H9 (cell line): ENCODE measurements around the gene BCAS3. TPM values are rescaled to one million over a fixed set of nuclear protein-coding genes. Genes with fewer than 3 reads are reported as not detected.

Experiments used
- DNase-seq: peaks from one replicate; pipeline ENCODE4 v3.0.0-alpha.2; 2017
- H2AFZ ChIP-seq: one replicate; pipeline ENCODE4 v1.6.1; 2013; ENCODE audit warnings: mild to moderate bottlenecking, low read length, control low read depth, moderate library complexity
- H2AK5ac ChIP-seq: 2 replicates; pipeline ENCODE4 v1.6.1; 2013; ENCODE audit warnings: low read length, control low read depth, mixed read lengths; ENCODE audit not compliant: insufficient read length
- H2BK120ac ChIP-seq: one replicate; pipeline ENCODE4 v1.6.1; 2013; ENCODE audit warnings: low read depth, mild to moderate bottlenecking, low read length, control low read depth, inconsistent platforms; ENCODE audit not compliant: poor library complexity, severe bottlenecking
- H2BK12ac ChIP-seq: 2 replicates; pipeline ENCODE4 v1.6.1; 2013; ENCODE audit warnings: low read length, control low read depth, mixed read lengths, low read depth; ENCODE audit not compliant: insufficient read length
- H2BK15ac ChIP-seq: 2 replicates; pipeline ENCODE4 v1.6.1; 2013; ENCODE audit warnings: low read depth, low read length, control low read depth
- H2BK20ac ChIP-seq: one replicate; pipeline ENCODE4 v1.6.1; 2013; ENCODE audit warnings: low read depth, mild to moderate bottlenecking, low read length, control low read depth, inconsistent platforms; ENCODE audit not compliant: poor library complexity, severe bottlenecking
- H2BK5ac ChIP-seq: 2 replicates; pipeline ENCODE4 v1.6.1; 2013; ENCODE audit warnings: low read length, control low read depth, mixed read lengths; ENCODE audit not compliant: insufficient read length
- H3K14ac ChIP-seq: 2 replicates; pipeline ENCODE4 v1.6.1; 2013; ENCODE audit warnings: low read length, control low read depth; ENCODE audit not compliant: insufficient read depth
- H3K18ac ChIP-seq: 2 replicates; pipeline ENCODE4 v1.6.1; 2013; ENCODE audit warnings: low read depth, mild to moderate bottlenecking, mixed read lengths, low read length, control low read depth; ENCODE audit not compliant: insufficient read length
- H3K23ac ChIP-seq: 2 replicates; pipeline ENCODE4 v1.6.1; 2013; ENCODE audit warnings: low read length, control low read depth, mixed read lengths, low read depth; ENCODE audit not compliant: insufficient read length
- H3K23me2 ChIP-seq: 2 replicates; pipeline ENCODE4 v1.6.1; 2013; ENCODE audit warnings: low read depth, mild to moderate bottlenecking, mixed read lengths, low read length, control low read depth; ENCODE audit not compliant: insufficient read length, poor library complexity, severe bottlenecking
- H3K27ac ChIP-seq: 2 replicates; pipeline ENCODE4 v1.5.1; 2013; ENCODE audit warnings: low read length, control low read depth, mixed read lengths, low read depth; ENCODE audit not compliant: insufficient read length
- H3K27me3 ChIP-seq: 2 replicates; pipeline ENCODE4 v1.6.1; 2013; ENCODE audit warnings: low read length, control low read depth, inconsistent platforms; ENCODE audit not compliant: insufficient read depth
- H3K4ac ChIP-seq: 2 replicates; pipeline ENCODE4 v1.6.1; 2013; ENCODE audit warnings: low read depth, mild to moderate bottlenecking, control low read depth, inconsistent platforms, low read length, moderate library complexity
- H3K4me1 ChIP-seq: 2 replicates; pipeline ENCODE4 v1.6.1; 2013; ENCODE audit warnings: low read length, control low read depth, inconsistent platforms; ENCODE audit not compliant: insufficient read depth
- H3K4me2 ChIP-seq: 2 replicates; pipeline ENCODE4 v1.6.1; 2013; ENCODE audit warnings: low read length, control low read depth, mixed read lengths; ENCODE audit not compliant: insufficient read length, insufficient read depth
- H3K56ac ChIP-seq: 2 replicates; pipeline ENCODE4 v1.6.1; 2013; ENCODE audit warnings: low read depth, mild to moderate bottlenecking, mixed read lengths, low read length, control low read depth; ENCODE audit not compliant: insufficient read length
- H3K79me1 ChIP-seq: 2 replicates; pipeline ENCODE4 v1.6.1; 2013; ENCODE audit warnings: low read depth, mild to moderate bottlenecking, moderate library complexity, low read length, control low read depth, inconsistent platforms; ENCODE audit not compliant: insufficient read depth, poor library complexity, severe bottlenecking
- H3K79me2 ChIP-seq: 2 replicates; pipeline ENCODE4 v1.6.1; 2013; ENCODE audit warnings: low read length, control low read depth, inconsistent platforms; ENCODE audit not compliant: insufficient read depth
- H3K9ac ChIP-seq: 2 replicates; pipeline ENCODE4 v1.6.1; 2013; ENCODE audit warnings: low read length, control low read depth, mixed read lengths; ENCODE audit not compliant: insufficient read length; ENCODE audit errors: extremely low read depth
- H3K9me3 ChIP-seq: one replicate; pipeline ENCODE4 v1.6.1; 2013; ENCODE audit warnings: low read depth, low read length, inconsistent platforms; ENCODE audit not compliant: control insufficient read depth
- H3T11ph ChIP-seq: one replicate; pipeline ENCODE4 v1.6.1; 2013; ENCODE audit warnings: mild to moderate bottlenecking, low read length, control low read depth, inconsistent platforms
- H4K20me1 ChIP-seq: one replicate; pipeline ENCODE4 v1.6.1; 2013; ENCODE audit not compliant: control insufficient read depth, insufficient read length, insufficient read depth
- H4K5ac ChIP-seq: 2 replicates; pipeline ENCODE4 v1.6.1; 2013; ENCODE audit warnings: low read depth, mild to moderate bottlenecking, mixed read lengths, low read length, control low read depth; ENCODE audit not compliant: insufficient read length
- H4K8ac ChIP-seq: replicated peaks from 2 replicates; pipeline ENCODE4 v1.6.1; 2013; ENCODE audit warnings: low read length, control low read depth, mixed read lengths, low read depth; ENCODE audit not compliant: insufficient read length
- H4K91ac ChIP-seq: 2 replicates; pipeline ENCODE4 v1.6.1; 2013; ENCODE audit warnings: low read depth, mild to moderate bottlenecking, moderate library complexity, mixed read lengths, low read length, control low read depth; ENCODE audit not compliant: insufficient read length
- H3K27ac Mint-ChIP-seq, 3 experiments: 2 replicates in 2 of 3; 3 replicates in 1 of 3; pipeline ENCODE4 v1.8.0; 2020 to 2021; ENCODE audit warnings: mixed read lengths in 3 of 3, mild to moderate bottlenecking in 1 of 3, moderate library complexity in 1 of 3
- H3K27me3 Mint-ChIP-seq: 2 replicates; pipeline ENCODE4 v1.8.0; 2021; ENCODE audit warnings: low read depth, mild to moderate bottlenecking, moderate library complexity, mixed read lengths
- H3K36me3 Mint-ChIP-seq, 3 experiments: 2 replicates in 2 of 3; 3 replicates in 1 of 3; pipeline ENCODE4 v1.8.0; 2020 to 2021; ENCODE audit warnings: low read depth in 3 of 3, mixed read lengths in 3 of 3; ENCODE audit not compliant: insufficient read depth in 1 of 3
- H3K4me1 Mint-ChIP-seq, 2 experiments: 2 replicates each; pipeline ENCODE4 v1.8.0; 2020; ENCODE audit warnings: mixed read lengths in 2 of 2
- H3K4me3 Mint-ChIP-seq, 2 experiments: 2 replicates in 1 of 2; 3 replicates in 1 of 2; pipeline ENCODE4 v1.8.0; 2020 to 2021; ENCODE audit warnings: mild to moderate bottlenecking in 2 of 2, mixed read lengths in 2 of 2, moderate library complexity in 1 of 2
- H3K9me3 Mint-ChIP-seq, 2 experiments: 2 replicates in 1 of 2; 3 replicates in 1 of 2; pipeline ENCODE4 v1.8.0; 2020; ENCODE audit warnings: mild to moderate bottlenecking in 2 of 2, mixed read lengths in 2 of 2, moderate library complexity in 1 of 2
- CTCF ChIP-seq: fragments of 200-600 bp; sonication (generic); conservative IDR thresholded peaks from 3 replicates; pipeline ENCODE4 v1.8.0; 2021; ENCODE audit warnings: antibody characterized with exemption, mild to moderate bottlenecking
- WGBS: extraction: QIAGEN DNeasy Blood & Tissue Kit; methylation state at CpG from one replicate; pipeline ENCODE4 v1.1.7; 2013; ENCODE audit warnings: missing lambda C conversion rate, low lambda C conversion rate, mixed read lengths; ENCODE audit not compliant: insufficient read length; ENCODE audit errors: extremely low coverage; 5-methylcytosine and 5-hydroxymethylcytosine counted together
- total RNA-seq: library from RNA; stranded (reverse); gene quantifications from 2 replicates; pipeline ENCODE4 v1.2.1, GENCODE V29; 2021

The BCAS3 gene
- total RNA-seq, 1 experiment from 2014 or later = 22.4 TPM

DNA sequence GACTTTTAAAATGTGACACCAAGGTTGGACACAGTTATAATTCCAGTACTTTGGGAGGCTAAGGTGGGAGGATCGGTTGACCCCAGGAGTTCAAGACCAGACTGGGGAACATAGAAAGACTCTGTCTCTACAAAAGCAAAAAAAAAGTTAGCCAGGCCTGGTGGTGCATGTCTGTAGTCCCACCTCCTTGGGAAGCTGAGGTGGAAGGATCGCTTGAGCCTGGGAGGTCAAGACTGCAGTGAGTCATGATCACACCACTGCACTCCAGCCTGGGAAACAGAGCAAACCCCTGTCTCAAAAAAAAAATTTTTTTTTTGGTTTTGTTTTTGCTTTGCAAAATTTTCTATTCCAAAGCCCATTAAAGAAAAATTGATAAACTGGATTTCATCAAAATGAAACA is 281.4 kb downstream of the BCAS3 start:
- DNase-seq = no peak
- no peak overlapping the region for H2AFZ ChIP-seq
- H3K18ac ChIP-seq = no peak overlapping the region

More for the DNA sequence above, 281.4 kb downstream of the BCAS3 start:
- Histone ChIP-seq H2BK5ac (no peak overlapping the region), H3K23ac (no peak overlapping the region), H3K4me2 (no peak overlapping the region), H4K8ac (no peak overlapping the region), H3K56ac (no peak overlapping the region), H3K79me2 (no peaks in the 10 kb centered on the region), H4K91ac (no peak overlapping the region), H3K27me3 (no peaks in the 10 kb centered on the region), H3K9ac (no peak overlapping the region), H3K9me3 (peaks cover 7% of the 10 kb centered on the region), H3K4me1 (no peaks in the 10 kb centered on the region), H2BK20ac (no peak overlapping the region), H2AK5ac (no peak overlapping the region), H2BK120ac (no peak overlapping the region), H3K23me2 (no peaks in the 10 kb centered on the region), H3K4ac (no peak overlapping the region), H4K20me1 (no peaks in the 10 kb centered on the region), H2BK12ac (no peak overlapping the region), H3K79me1 (no peaks in the 10 kb centered on the region), H3K27ac (no peak overlapping the region), H3K14ac (no peak overlapping the region), H3T11ph (no peak overlapping the region), H4K5ac (no peak overlapping the region), H2BK15ac (no peak overlapping the region)
- peaks cover 2 to 10% (median 5%) of the 10 kb centered on the region in 3 experiments; a peak in 5 of 7 replicates for H3K36me3 Mint-ChIP-seq
- no CpG with 5 or more reads among the region's 2 CpGs for WGBS
- peaks cover 11 to 13% of the 10 kb centered on the region in 2 experiments; a peak in 3 of 4 replicates for H3K4me1 Mint-ChIP-seq
- H3K4me3 Mint-ChIP-seq = no peak overlapping the region
- peaks cover 2 to 8% of the 10 kb centered on the region in 2 experiments; a peak in 4 of 5 replicates for H3K9me3 Mint-ChIP-seq
- no peak for TF ChIP-seq CTCF
- H3K27me3 Mint-ChIP-seq = no peaks in the 10 kb centered on the region
- H3K27ac Mint-ChIP-seq = no peak overlapping the region
